HUES6 (cell line): ENCODE data around the gene HS6ST2.
"Not testable (repeated sequence)": the region's sequence is repeated elsewhere in the genome, so short reads cannot be mapped to it uniquely, and the experiment has no call there.

ENCODE experiments used
- H3K27ac ChIP-seq: 2 replicates; pipeline ENCODE4 v1.7.0; 2013; ENCODE audit warnings: low read depth, mild to moderate bottlenecking, low read length, inconsistent platforms
- H3K27me3 ChIP-seq: 2 replicates; pipeline ENCODE4 v1.6.1; 2013; ENCODE audit warnings: low read length; ENCODE audit not compliant: control insufficient read depth, insufficient read depth
- H3K36me3 ChIP-seq: 2 replicates; pipeline ENCODE4 v1.6.1; 2013; ENCODE audit warnings: low read length; ENCODE audit not compliant: control insufficient read depth, insufficient read depth
- H3K4me1 ChIP-seq: 2 replicates; pipeline ENCODE4 v1.6.1; 2013; ENCODE audit warnings: low read length; ENCODE audit not compliant: control insufficient read depth, insufficient read depth
- H3K4me3 ChIP-seq: 2 replicates; pipeline ENCODE4 v1.5.1; 2013; ENCODE audit warnings: low read depth, low read length
- H3K9ac ChIP-seq: one replicate; pipeline ENCODE4 v1.6.1; 2013; ENCODE audit warnings: mild to moderate bottlenecking, low read length
- H3K9me3 ChIP-seq: 2 replicates; pipeline ENCODE4 v1.6.1; 2013; ENCODE audit warnings: low read depth, low read length; ENCODE audit not compliant: control insufficient read depth, insufficient read depth

Gene HS6ST2

GRCh38 chrX:132958091-132958703, at the start of gene HS6ST2:
HS6ST2 (minus strand) TSS chrX:132958629.
- Histone ChIP-seq H3K4me3 (peak within 1 kb of the TSS; percentile 84), H3K4me1 (peaks cover 52% of the 10 kb centered on the region), H3K27me3 (peaks cover 87% of the 10 kb centered on the region), H3K27ac (no peak within 1 kb of the TSS), H3K9ac (peak within 1 kb of the TSS; percentile 66), H3K9me3 (no peaks in the 10 kb centered on the region), H3K36me3 (no peaks in the 10 kb centered on the region)

- Histone ChIP-seq H3K27ac (no peak overlapping the region), H3K27me3 (no peaks in the 10 kb centered on the region; the same call in 1 of the 2 replicates), H3K4me1 (no peaks in the 10 kb centered on the region), H3K4me3 (no peak overlapping the region), H3K9ac (no peak overlapping the region), H3K9me3 (peaks cover 24% of the 10 kb centered on the region), H3K36me3 (no peaks in the 10 kb centered on the region)
Observed at GRCh38 chrX:133007458-133007857, 49.0 kb upstream of the HS6ST2 start.

GRCh38 chrX:133005616-133006015, 47.2 kb upstream of the HS6ST2 start:
- Histone ChIP-seq H3K9ac (no peak overlapping the region), H3K4me1 (no peaks in the 10 kb centered on the region), H3K9me3 (peaks cover 24% of the 10 kb centered on the region), H3K4me3 (no peak overlapping the region), H3K27me3 (no peaks in the 10 kb centered on the region; the same call in 1 of the 2 replicates), H3K36me3 (no peaks in the 10 kb centered on the region), H3K27ac (no peak overlapping the region)

- peaks cover 24% of the 10 kb centered on the region for H3K9me3 ChIP-seq
- H3K4me1 ChIP-seq: no peaks in the 10 kb centered on the region
- H3K4me3 ChIP-seq: no peak overlapping the region
- no peaks in the 10 kb centered on the region; the same call in 1 of the 2 replicates for H3K27me3 ChIP-seq
- H3K36me3 ChIP-seq: no peaks in the 10 kb centered on the region
- no peak overlapping the region for H3K27ac ChIP-seq
- H3K9ac ChIP-seq: no peak overlapping the region
Observed at GRCh38 chrX:133005042-133005441, 46.6 kb upstream of the HS6ST2 start.

- H3K9ac ChIP-seq: no peak overlapping the region
- H3K27me3 ChIP-seq: peaks cover 3% of the 10 kb centered on the region; the same call in 1 of the 2 replicates
- no peaks in the 10 kb centered on the region for H3K36me3 ChIP-seq
- no peaks in the 10 kb centered on the region for H3K4me1 ChIP-seq
- H3K27ac ChIP-seq: no peak overlapping the region
- H3K4me3 ChIP-seq: no peak overlapping the region
- no peaks in the 10 kb centered on the region for H3K9me3 ChIP-seq
Observed at GRCh38 chrX:132999209-132999608, 40.8 kb upstream of the HS6ST2 start.

- no peak overlapping the region for H3K27ac ChIP-seq
- H3K36me3 ChIP-seq: no peaks in the 10 kb centered on the region
- no peaks in the 10 kb centered on the region for H3K4me1 ChIP-seq
- no peaks in the 10 kb centered on the region for H3K9me3 ChIP-seq
- H3K4me3 ChIP-seq: no peak overlapping the region
- no peak overlapping the region for H3K9ac ChIP-seq
- peaks cover 7% of the 10 kb centered on the region; the same call in 1 of the 2 replicates for H3K27me3 ChIP-seq
Observed at GRCh38 chrX:132990835-132991234, 32.4 kb upstream of the HS6ST2 start.

- Histone ChIP-seq H3K9ac (no peak overlapping the region), H3K27me3 (peaks cover 6% of the 10 kb centered on the region; the same call in 1 of the 2 replicates), H3K9me3 (no peaks in the 10 kb centered on the region), H3K27ac (no peak overlapping the region), H3K4me1 (no peaks in the 10 kb centered on the region), H3K4me3 (no peak overlapping the region), H3K36me3 (no peaks in the 10 kb centered on the region)
Observed at GRCh38 chrX:132986556-132986955, 28.1 kb upstream of the HS6ST2 start.

GRCh38 chrX:132984058-132984650, 25.7 kb upstream of the HS6ST2 start:
- no peaks in the 10 kb centered on the region for H3K4me1 ChIP-seq
- H3K36me3 ChIP-seq: no peaks in the 10 kb centered on the region
- H3K9me3 ChIP-seq: no peaks in the 10 kb centered on the region
- no peak overlapping the region for H3K4me3 ChIP-seq
- H3K9ac ChIP-seq: no peak overlapping the region
- H3K27me3 ChIP-seq: peaks cover 2% of the 10 kb centered on the region; the same call in 1 of the 2 replicates
- H3K27ac ChIP-seq: no peak overlapping the region

GRCh38 chrX:132983496-132983895, 25.1 kb upstream of the HS6ST2 start:
- no peaks in the 10 kb centered on the region for H3K36me3 ChIP-seq
- H3K27ac ChIP-seq: no peak overlapping the region
- H3K4me1 ChIP-seq: no peaks in the 10 kb centered on the region
- H3K27me3 ChIP-seq: peaks cover 2% of the 10 kb centered on the region; the same call in 1 of the 2 replicates
- H3K9ac ChIP-seq: no peak overlapping the region
- H3K9me3 ChIP-seq: no peaks in the 10 kb centered on the region
- no peak overlapping the region for H3K4me3 ChIP-seq

GRCh38 chrX:132980035-132980434, 21.6 kb upstream of the HS6ST2 start:
- H3K27me3 ChIP-seq, H3K36me3 ChIP-seq, H3K27ac ChIP-seq, H3K4me3 ChIP-seq, H3K4me1 ChIP-seq, H3K9ac ChIP-seq, H3K9me3 ChIP-seq: not testable (repeated sequence)

GRCh38 chrX:132968296-132968949, 10.0 kb upstream of the HS6ST2 start:
- Histone ChIP-seq H3K9ac (no peak overlapping the region), H3K27ac (no peak overlapping the region), H3K9me3 (no peaks in the 10 kb centered on the region), H3K4me3 (no peak overlapping the region), H3K36me3 (no peaks in the 10 kb centered on the region), H3K27me3 (peaks cover 18% of the 10 kb centered on the region), H3K4me1 (peaks cover 11% of the 10 kb centered on the region)
